ENCODE results near the gene MEIKIN. TPM values are rescaled to one million over a fixed set of nuclear protein-coding genes. Genes with fewer than 3 reads are reported as not detected.

Gene MEIKIN
- total and polyA plus RNA-seq, 2 of the 8 experiments (the other 6 are each of a cell fraction or from before 2014, with no cell fraction given) = not detected

DNA sequence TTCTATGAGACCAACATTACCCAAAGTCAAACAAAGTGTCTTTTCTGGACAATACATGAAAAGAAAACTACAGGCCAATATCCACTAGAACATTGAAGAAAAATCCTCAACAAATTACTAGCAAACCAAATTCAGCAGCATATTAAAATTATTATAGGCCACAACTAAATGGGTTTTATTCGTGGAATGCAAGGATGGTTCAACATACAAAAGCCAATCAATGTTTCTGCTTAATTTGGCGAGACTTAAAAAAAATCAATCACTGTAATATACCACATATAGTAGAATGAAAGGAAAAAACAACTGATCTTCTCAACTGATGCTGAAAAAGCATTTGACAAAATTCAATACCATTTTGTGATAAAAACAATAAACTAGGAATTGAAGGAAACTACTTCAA is 96.8 kb downstream of the MEIKIN start:
- DNase-seq (ENCODE audit: low read depth in 1 of 2, low spot score in 2 of 2) (no peak), FAIRE-seq (no peak)
- ChIA-PET CTCF (ENCODE audit: partially characterized antibody) (no interaction called here), POLR2A (ENCODE audit: partially characterized antibody) (no interaction called here)
- H2AFZ ChIP-seq (ENCODE audit: low read length) = no peak overlapping the region
- no peak overlapping the region for H4K8ac ChIP-seq (ENCODE audit: extremely low read depth, insufficient read depth, low read length)
- no peak overlapping the region for H3K14ac ChIP-seq (ENCODE audit: insufficient read length)
- H3K27ac ChIP-seq (ENCODE audit: low read depth, low read length) = no peak overlapping the region
- no peak overlapping the region for H2BK5ac ChIP-seq (ENCODE audit: low read depth, low read length)
- H2BK120ac ChIP-seq (replicated peaks; ENCODE audit: low read depth, low read length) = no peak overlapping the region
- H3K18ac ChIP-seq (ENCODE audit: extremely low read depth, low read length) = no peak overlapping the region
- no peak overlapping the region for H2BK15ac ChIP-seq (ENCODE audit: low read length)
- no peaks in the 10 kb centered on the region for H3K79me1 ChIP-seq (ENCODE audit: low read depth, low read length)
- no peaks in the 10 kb centered on the region for H3K36me3 ChIP-seq (ENCODE audit: control insufficient read depth in 2 of 4, insufficient read depth in 4 of 4, low read length in 3 of 4)
- no peak overlapping the region for H3K4me3 ChIP-seq (ENCODE audit: extremely low read depth in 1 of 4, insufficient read depth in 2 of 4, low read depth in 3 of 4, low read length in 4 of 4)
- H3K9ac ChIP-seq (replicated peaks in 1 of 4; ENCODE audit: extremely low read depth in 1 of 4, low read depth in 3 of 4, low read length in 3 of 4) = no peak overlapping the region
- TF ChIP-seq JUND (IDR thresholded peaks at IDR 0.05; ENCODE audit: low read length) (no peak), TAF1 (IDR thresholded peaks at IDR 0.05; ENCODE audit: low read depth, low read length) (no peak), SIRT6 (IDR thresholded peaks at IDR 0.05; ENCODE audit: low read length) (no peak), RXRA (IDR thresholded peaks at IDR 0.05; ENCODE audit: insufficient read depth, low read depth, low read length) (no peak), CBX8 (IDR thresholded peaks at IDR 0.05; ENCODE audit: borderline replicate concordance, low read depth, low read length) (no peak), SP4 (IDR thresholded peaks at IDR 0.05; ENCODE audit: low read length) (no peak)
- TF ChIP-seq, protein P1, sequence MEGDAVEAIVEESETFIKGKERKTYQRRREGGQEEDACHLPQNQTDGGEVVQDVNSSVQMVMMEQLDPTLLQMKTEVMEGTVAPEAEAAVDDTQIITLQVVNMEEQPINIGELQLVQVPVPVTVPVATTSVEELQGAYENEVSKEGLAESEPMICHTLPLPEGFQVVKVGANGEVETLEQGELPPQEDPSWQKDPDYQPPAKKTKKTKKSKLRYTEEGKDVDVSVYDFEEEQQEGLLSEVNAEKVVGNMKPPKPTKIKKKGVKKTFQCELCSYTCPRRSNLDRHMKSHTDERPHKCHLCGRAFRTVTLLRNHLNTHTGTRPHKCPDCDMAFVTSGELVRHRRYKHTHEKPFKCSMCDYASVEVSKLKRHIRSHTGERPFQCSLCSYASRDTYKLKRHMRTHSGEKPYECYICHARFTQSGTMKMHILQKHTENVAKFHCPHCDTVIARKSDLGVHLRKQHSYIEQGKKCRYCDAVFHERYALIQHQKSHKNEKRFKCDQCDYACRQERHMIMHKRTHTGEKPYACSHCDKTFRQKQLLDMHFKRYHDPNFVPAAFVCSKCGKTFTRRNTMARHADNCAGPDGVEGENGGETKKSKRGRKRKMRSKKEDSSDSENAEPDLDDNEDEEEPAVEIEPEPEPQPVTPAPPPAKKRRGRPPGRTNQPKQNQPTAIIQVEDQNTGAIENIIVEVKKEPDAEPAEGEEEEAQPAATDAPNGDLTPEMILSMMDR (IDR thresholded peaks at IDR 0.05; ENCODE audit: control extremely low read depth in 1 of 3, insufficient read depth in 1 of 3, low read depth in 1 of 3, low read length in 3 of 3) = no peak
- no peak overlapping the region for H4K91ac ChIP-seq (replicated peaks; ENCODE audit: insufficient read length, low read length)
- H3K23me2 ChIP-seq (ENCODE audit: low read depth, low read length) = no peaks in the 10 kb centered on the region
- WGBS, 2 experiments (ENCODE audit: extremely low coverage in 1 of 2, insufficient coverage in 1 of 2, insufficient read length in 1 of 2, insufficient replicate concordance in 2 of 2, low coverage in 1 of 2, low lambda C conversion rate in 2 of 2, missing lambda C conversion rate in 1 of 2) = 89% methylated on average over 2 of the region's 2 CpGs; no CpG with 5 or more reads in 1 of the 2 experiments
- H3K56ac ChIP-seq (replicated peaks; ENCODE audit: insufficient read length, low read depth, low read length) = no peak overlapping the region
- H4K20me1 ChIP-seq (replicated peaks in 1 of 2; ENCODE audit: control insufficient read depth in 1 of 2, insufficient read depth in 2 of 2, low read length in 2 of 2) = no peaks in the 10 kb centered on the region
- no peaks in the 10 kb centered on the region for H3K79me2 ChIP-seq (ENCODE audit: control insufficient read depth in 1 of 2, insufficient read depth in 2 of 2, low read length in 2 of 2)
- H2AK5ac ChIP-seq (ENCODE audit: low read depth, low read length) = no peak overlapping the region
- H3K4me2 ChIP-seq (ENCODE audit: insufficient read depth in 1 of 2, low read depth in 2 of 2, low read length in 2 of 2) = no peak overlapping the region
- H2BK12ac ChIP-seq (ENCODE audit: low read depth, low read length) = no peak overlapping the region
- no peak overlapping the region for H3K4ac ChIP-seq (replicated peaks; ENCODE audit: insufficient read length, low read depth, low read length)
- H2BK20ac ChIP-seq (ENCODE audit: low read length) = no peak overlapping the region
- no peak overlapping the region for H4K5ac ChIP-seq (ENCODE audit: insufficient read length, low read depth, low read length)
- H3K23ac ChIP-seq (ENCODE audit: insufficient read length) = no peak overlapping the region
- H3K9me3 ChIP-seq (ENCODE audit: insufficient read depth in 2 of 2, low read depth in 1 of 2, low read length in 1 of 2) = peaks cover 8 to 12% of the 10 kb centered on the region in 2 experiments
- H3K4me1 ChIP-seq (replicated peaks in 1 of 4; ENCODE audit: control insufficient read depth in 3 of 4, insufficient read depth in 4 of 4, low read length in 3 of 4) = no peaks in the 10 kb centered on the region
- H3K27me3 ChIP-seq (replicated peaks in 1 of 4; ENCODE audit: control insufficient read depth in 3 of 4, extremely low read depth in 1 of 4, insufficient read depth in 3 of 4, low read length in 3 of 4) = no peaks in the 10 kb centered on the region
